RWPE1 (cell line): Measurements from ENCODE around the gene TRABD2A.

Experiments
- CTCF ChIA-PET: fragments of 350-600 bp; sonication (Branson Sonifier 250); formaldehyde crosslinking; extraction: SDS; loops from one replicate; lab custom pipeline; 2021; lab: Yijun Ruan, JAX
- POLR2A ChIA-PET: fragments of 400-600 bp; formaldehyde crosslinking; extraction: SDS; loops from one replicate; lab custom pipeline; 2020; ENCODE audit warnings: antibody characterized with exemption; ENCODE audit not compliant: low non-redundant PET; lab: Yijun Ruan, JAX
- DNase-seq: peaks from one replicate; pipeline ENCODE4 v3.0.0; 2012; ENCODE audit warnings: low spot score
- H3K27ac ChIP-seq: fragments of 450-650 bp; 2 replicates; pipeline ENCODE4 v1.5.1; 2017
- TF ChIP-seq, protein P1 (sequence below): fragments of 450-650 bp; conservative IDR thresholded peaks from 2 replicates; pipeline ENCODE4 v1.5.1; 2017; ENCODE audit warnings: low read depth, mild to moderate bottlenecking

Gene TRABD2A

DNA sequence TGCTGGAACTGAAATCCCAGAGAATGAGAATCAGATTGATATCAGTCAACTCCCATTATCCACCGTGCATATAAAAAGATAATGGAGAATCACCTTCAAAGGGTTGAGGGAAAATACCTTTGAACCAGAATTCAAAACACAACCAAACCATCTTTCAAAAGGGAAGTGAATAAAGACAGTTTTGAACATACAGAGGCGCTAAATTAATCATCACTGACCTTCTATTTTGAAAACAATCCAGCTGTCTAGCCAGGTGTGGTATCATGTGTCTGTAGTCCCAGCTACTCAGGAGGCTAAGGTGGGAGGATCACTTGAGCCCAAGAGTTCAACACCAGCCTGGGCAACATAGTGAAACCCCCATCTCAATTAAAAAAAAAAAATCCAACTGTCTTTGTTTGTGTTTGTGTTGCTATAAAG lies 63.6 kb downstream of the TRABD2A start:
- ChIA-PET CTCF (no interaction called here), POLR2A (no interaction called here)
- H3K27ac ChIP-seq: no peak overlapping the region
- TF ChIP-seq, protein P1, sequence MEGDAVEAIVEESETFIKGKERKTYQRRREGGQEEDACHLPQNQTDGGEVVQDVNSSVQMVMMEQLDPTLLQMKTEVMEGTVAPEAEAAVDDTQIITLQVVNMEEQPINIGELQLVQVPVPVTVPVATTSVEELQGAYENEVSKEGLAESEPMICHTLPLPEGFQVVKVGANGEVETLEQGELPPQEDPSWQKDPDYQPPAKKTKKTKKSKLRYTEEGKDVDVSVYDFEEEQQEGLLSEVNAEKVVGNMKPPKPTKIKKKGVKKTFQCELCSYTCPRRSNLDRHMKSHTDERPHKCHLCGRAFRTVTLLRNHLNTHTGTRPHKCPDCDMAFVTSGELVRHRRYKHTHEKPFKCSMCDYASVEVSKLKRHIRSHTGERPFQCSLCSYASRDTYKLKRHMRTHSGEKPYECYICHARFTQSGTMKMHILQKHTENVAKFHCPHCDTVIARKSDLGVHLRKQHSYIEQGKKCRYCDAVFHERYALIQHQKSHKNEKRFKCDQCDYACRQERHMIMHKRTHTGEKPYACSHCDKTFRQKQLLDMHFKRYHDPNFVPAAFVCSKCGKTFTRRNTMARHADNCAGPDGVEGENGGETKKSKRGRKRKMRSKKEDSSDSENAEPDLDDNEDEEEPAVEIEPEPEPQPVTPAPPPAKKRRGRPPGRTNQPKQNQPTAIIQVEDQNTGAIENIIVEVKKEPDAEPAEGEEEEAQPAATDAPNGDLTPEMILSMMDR: no peak
- no peak for DNase-seq

DNA sequence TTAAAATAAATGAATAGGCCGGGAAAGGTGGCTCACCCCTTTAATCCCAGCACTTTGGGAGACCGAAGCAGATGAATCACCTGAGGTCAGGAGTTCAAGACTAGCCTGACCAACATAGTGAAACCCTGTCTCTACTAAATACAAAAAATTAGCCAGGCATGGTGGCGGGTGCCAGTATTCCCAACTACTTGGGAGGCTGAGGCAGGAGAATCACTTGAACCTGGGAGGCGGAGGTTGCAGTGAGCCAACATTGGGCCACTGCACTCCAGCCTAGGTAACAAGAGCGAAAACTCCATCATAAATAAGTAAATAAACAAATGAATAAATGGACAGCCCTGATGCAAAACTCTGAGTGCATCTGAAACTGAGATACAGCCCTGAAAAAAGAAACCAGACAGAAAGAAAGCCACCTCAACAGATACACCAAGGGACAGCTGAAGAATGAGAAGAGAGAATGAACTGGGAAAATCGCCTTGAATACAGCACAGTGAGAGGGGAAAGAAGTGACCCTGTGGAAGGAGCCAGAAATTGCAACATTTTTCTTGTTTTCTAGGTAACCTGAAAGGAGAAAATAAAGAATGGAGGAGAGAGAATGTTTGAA lies 64.4 kb downstream of the TRABD2A start:
- ChIA-PET CTCF (no interaction called here), POLR2A (no interaction called here)
- DNase-seq: no peak
- TF ChIP-seq, protein P1: no peak
- H3K27ac ChIP-seq: no peak overlapping the region

DNA sequence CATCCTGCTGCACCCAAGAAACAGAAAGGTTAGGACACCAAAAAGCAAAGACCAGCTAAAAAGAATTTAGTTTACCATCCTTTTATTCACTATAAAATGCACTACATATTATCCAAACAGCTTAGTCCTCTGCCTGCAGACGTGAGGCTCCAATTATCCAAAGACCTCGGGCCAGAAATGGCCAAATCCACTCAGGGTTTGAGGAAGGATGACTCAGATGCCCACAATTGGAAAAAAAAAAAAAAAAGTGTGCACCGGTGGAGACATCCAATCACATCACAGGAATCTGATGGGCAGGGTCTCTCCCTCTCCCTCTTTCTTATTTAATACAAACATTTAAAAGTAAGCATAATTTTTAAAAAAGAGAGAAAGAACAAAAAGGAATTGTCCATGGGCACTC lies 65.7 kb downstream of the TRABD2A start:
- no peak overlapping the region for H3K27ac ChIP-seq
- DNase-seq: no peak
- TF ChIP-seq, protein P1: no peak
- POLR2A ChIA-PET: no interaction called here
- CTCF ChIA-PET: no interaction called here

DNA sequence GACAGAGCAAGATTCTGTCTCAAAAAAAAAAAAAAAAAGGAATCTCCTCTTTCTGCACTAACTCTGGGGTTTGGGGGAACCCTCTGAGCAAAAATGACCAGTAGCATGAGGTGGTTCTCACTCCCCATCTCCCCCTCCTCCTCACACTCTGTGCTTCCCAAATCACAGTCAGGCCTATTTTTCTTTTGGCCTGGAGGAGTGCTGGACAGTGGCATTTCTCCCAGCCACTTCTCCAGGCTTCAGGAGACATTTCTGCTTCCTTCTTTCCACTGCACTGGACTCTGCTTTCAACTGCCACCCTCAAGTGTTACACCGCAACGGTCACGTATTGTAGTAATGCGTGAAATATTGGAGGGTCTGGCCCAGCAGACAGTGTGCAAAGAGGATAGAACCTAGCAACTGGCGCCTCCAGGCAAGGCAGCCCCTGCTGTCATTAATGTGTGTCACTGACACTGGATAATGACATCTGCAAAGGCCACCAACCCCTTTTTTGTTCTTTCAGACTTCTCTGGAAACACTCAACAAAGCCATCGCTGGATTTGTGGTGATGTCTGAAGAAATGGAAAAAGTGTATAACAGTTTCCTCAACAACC lies 68.9 kb downstream of the TRABD2A start:
- DNase-seq: no peak
- no peak overlapping the region for H3K27ac ChIP-seq
- TF ChIP-seq, protein P1: no peak
- CTCF ChIA-PET: no interaction called here
- POLR2A ChIA-PET: no interaction called here

DNA sequence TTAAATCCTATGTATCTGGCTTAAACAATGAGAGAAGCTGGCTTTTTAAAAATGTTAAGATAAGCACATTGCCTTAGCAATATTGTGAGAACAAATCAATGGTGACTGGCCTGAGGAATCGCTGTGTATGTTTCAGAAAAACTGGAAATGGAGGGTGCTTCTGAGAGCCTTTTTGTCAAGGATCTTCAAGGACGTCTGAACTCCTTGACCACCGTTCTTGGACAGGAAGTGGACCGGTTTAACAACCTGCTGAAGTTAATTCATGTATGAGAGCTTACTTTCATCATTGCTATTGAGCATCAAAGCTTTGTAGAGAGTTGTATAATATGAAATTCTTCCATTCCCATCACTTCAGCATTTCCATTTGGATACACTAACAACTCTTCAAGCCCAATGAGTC lies 72.6 kb downstream of the TRABD2A start:
- no peak for DNase-seq
- ChIA-PET POLR2A (no interaction called here), CTCF (no interaction called here)
- H3K27ac ChIP-seq: no peak overlapping the region
- TF ChIP-seq, protein P1: no peak

DNA sequence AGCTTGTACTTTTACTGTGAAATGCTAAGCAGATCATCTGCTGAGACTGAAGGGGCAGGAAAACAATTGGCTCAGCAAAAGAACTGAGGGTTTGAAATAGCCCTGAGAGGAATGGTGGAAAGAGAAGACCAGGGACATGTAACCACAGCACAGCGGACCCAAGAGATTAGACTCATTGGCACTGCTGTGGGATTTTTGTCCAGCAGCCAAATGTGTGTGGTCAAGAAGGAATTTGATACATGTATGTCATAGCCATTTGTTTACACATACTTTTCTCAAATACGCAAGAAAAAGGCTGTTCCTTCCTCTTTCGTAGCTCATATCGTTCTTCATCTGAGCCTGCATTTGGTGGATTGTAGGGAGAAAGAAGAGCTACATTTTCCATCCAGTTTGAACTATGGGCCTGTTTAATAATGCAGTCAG lies 73.8 kb downstream of the TRABD2A start:
- ChIA-PET CTCF (interaction anchor here (0.7 kb wide), 1 partner anchor 46 kb away, joined by 3 read pairs; no protein-coding TSS in a partner anchor), POLR2A (no interaction called here)
- DNase-seq: peak; percentile 64
- no peak overlapping the region for H3K27ac ChIP-seq
- TF ChIP-seq, protein P1: no peak
